ENCODE measurements around the gene TTC38. TPM values are rescaled to one million over a fixed set of nuclear protein-coding genes. Genes with fewer than 3 reads are reported as not detected.

The TTC38 gene
- total RNA-seq, 1 donor from 2014 or later: 16.1 TPM

DNA sequence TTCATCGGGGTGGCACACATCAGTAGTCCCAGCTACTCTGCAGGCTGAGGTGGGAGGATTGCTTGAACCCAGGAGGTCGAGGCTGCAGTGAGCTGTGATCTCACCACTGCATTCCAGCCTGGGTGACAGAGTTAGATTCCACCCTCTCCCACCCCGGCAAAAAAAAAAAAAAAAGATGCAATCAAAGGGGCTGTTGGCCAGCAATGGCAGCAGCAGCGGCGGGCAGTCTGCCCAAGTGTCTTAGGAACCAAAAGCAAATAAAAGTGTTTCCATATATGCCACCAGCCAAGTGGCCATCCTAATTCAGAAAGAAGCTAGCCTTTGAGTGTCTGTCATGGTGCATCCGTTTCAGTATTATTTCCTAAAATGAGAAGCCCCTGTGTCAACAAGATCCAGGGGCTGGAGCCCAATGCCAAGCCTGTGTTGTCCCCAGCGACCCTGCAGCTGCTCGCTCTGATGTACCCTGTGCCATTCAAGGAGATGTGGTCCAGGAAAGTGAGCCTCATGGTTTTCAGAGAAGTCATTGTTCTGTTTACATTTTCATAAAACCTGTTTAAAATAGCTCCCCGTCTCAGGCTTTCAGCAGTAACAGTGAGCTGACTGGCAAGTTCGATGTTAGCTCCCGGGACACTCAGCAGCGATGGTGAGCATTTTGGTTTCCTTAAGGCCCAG is 30.2 kb upstream of the TTC38 start:
- no peaks in the 10 kb centered on the region for H3K27me3 ChIP-seq (ENCODE audit: insufficient read depth, low read length)
- DNase-seq (ENCODE audit: low read depth): no peak
- H3K27ac Mint-ChIP-seq (ENCODE audit: unreplicated experiment): no peak overlapping the region
- no peak for TF ChIP-seq EZH2 (IDR thresholded peaks at IDR 0.05; ENCODE audit: insufficient read depth, low read length)
- TF ChIP-seq, protein P1, sequence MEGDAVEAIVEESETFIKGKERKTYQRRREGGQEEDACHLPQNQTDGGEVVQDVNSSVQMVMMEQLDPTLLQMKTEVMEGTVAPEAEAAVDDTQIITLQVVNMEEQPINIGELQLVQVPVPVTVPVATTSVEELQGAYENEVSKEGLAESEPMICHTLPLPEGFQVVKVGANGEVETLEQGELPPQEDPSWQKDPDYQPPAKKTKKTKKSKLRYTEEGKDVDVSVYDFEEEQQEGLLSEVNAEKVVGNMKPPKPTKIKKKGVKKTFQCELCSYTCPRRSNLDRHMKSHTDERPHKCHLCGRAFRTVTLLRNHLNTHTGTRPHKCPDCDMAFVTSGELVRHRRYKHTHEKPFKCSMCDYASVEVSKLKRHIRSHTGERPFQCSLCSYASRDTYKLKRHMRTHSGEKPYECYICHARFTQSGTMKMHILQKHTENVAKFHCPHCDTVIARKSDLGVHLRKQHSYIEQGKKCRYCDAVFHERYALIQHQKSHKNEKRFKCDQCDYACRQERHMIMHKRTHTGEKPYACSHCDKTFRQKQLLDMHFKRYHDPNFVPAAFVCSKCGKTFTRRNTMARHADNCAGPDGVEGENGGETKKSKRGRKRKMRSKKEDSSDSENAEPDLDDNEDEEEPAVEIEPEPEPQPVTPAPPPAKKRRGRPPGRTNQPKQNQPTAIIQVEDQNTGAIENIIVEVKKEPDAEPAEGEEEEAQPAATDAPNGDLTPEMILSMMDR (IDR thresholded peaks at IDR 0.05; ENCODE audit: insufficient read depth, low read depth, low read length): no peak
- H3K4me3 ChIP-seq (ENCODE audit: insufficient read depth, low read depth, low read length): no peak overlapping the region
- no peaks in the 10 kb centered on the region for H3K9me3 Mint-ChIP-seq (ENCODE audit: unreplicated experiment)
- no peaks in the 10 kb centered on the region for H4K20me1 ChIP-seq (ENCODE audit: insufficient read depth, low read length)
- H3K27ac ChIP-seq (ENCODE audit: low read depth, low read length): no peak overlapping the region
- H3K79me2 ChIP-seq (ENCODE audit: insufficient read depth, low read length): no peaks in the 10 kb centered on the region
- peaks cover 6% of the 10 kb centered on the region for H3K27me3 Mint-ChIP-seq (ENCODE audit: low read depth, unreplicated experiment)
- H3K4me2 ChIP-seq (ENCODE audit: low read length): no peak overlapping the region
- no peak for FAIRE-seq
- H3K4me1 ChIP-seq (ENCODE audit: insufficient read depth, low read length): peaks cover 6% of the 10 kb centered on the region
- H3K4me3 Mint-ChIP-seq (ENCODE audit: unreplicated experiment): no peak overlapping the region
- peaks cover 13% of the 10 kb centered on the region for H3K36me3 Mint-ChIP-seq (ENCODE audit: low read depth, unreplicated experiment)
- no peak overlapping the region for H3K9ac ChIP-seq (ENCODE audit: low read length)
- no peaks in the 10 kb centered on the region for H3K9me3 ChIP-seq (ENCODE audit: insufficient read depth, low read depth, low read length)
- no peaks in the 10 kb centered on the region for H3K36me3 ChIP-seq (ENCODE audit: insufficient read depth, low read length)
- no peak overlapping the region for H2AFZ ChIP-seq (ENCODE audit: low read depth, low read length)
- H3K4me1 Mint-ChIP-seq (ENCODE audit: low read depth, unreplicated experiment): no peaks in the 10 kb centered on the region

DNA sequence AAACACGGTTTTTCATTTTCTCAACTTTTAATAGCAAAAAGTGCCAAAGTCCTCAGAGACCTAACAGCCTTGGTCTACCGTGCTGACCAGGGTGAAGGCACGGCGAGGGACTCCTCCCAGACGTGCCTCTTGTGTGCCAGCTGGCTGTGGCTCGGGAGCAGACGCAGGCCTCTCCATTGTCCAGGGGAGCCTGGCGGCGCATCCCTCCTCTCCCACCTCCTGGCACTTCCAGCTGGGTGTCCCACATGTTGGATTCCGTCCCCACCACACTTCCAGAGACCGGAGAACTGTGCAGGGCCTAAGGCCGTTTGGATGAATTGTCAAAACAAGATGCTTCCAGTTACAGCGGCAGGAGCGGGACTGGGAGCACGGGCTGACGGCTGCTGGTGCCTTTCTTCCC is 29.3 kb upstream of the TTC38 start:
- H3K36me3 Mint-ChIP-seq (ENCODE audit: low read depth, unreplicated experiment): peaks cover 13% of the 10 kb centered on the region
- H4K20me1 ChIP-seq (ENCODE audit: insufficient read depth, low read length): no peaks in the 10 kb centered on the region
- FAIRE-seq: no peak
- H3K27me3 ChIP-seq (ENCODE audit: insufficient read depth, low read length): no peaks in the 10 kb centered on the region
- TF ChIP-seq, protein P1 (IDR thresholded peaks at IDR 0.05; ENCODE audit: insufficient read depth, low read depth, low read length): no peak
- no peak for TF ChIP-seq EZH2 (IDR thresholded peaks at IDR 0.05; ENCODE audit: insufficient read depth, low read length)
- no peak overlapping the region for H3K4me2 ChIP-seq (ENCODE audit: low read length)
- H3K36me3 ChIP-seq (ENCODE audit: insufficient read depth, low read length): peaks cover 4% of the 10 kb centered on the region
- no peak overlapping the region for H2AFZ ChIP-seq (ENCODE audit: low read depth, low read length)
- H3K79me2 ChIP-seq (ENCODE audit: insufficient read depth, low read length): no peaks in the 10 kb centered on the region
- no peak for DNase-seq (ENCODE audit: low read depth)
- no peaks in the 10 kb centered on the region for H3K9me3 Mint-ChIP-seq (ENCODE audit: unreplicated experiment)
- H3K4me1 ChIP-seq (ENCODE audit: insufficient read depth, low read length): peaks cover under 1% of the 10 kb centered on the region
- H3K27ac ChIP-seq (ENCODE audit: low read depth, low read length): no peak overlapping the region
- H3K27ac Mint-ChIP-seq (ENCODE audit: unreplicated experiment): no peak overlapping the region
- H3K4me1 Mint-ChIP-seq (ENCODE audit: low read depth, unreplicated experiment): no peaks in the 10 kb centered on the region
- H3K4me3 ChIP-seq (ENCODE audit: insufficient read depth, low read depth, low read length): no peak overlapping the region
- H3K9ac ChIP-seq (ENCODE audit: low read length): no peak overlapping the region
- H3K4me3 Mint-ChIP-seq (ENCODE audit: unreplicated experiment): no peak overlapping the region
- H3K9me3 ChIP-seq (ENCODE audit: insufficient read depth, low read depth, low read length): no peaks in the 10 kb centered on the region
- H3K27me3 Mint-ChIP-seq (ENCODE audit: low read depth, unreplicated experiment): peaks cover 6% of the 10 kb centered on the region

Measured in astrocyte (in vitro differentiated cells and primary cell).